GM18498 (cell line): ENCODE measurements around the gene NUP88.
"Not testable (repeated sequence)": the region's sequence is repeated elsewhere in the genome, so short reads cannot be mapped to it uniquely, and the experiment has no call there.

Source experiments
- ATAC-seq: cut with Tn5 transposase; IDR thresholded peaks from one replicate; pipeline ENCODE4 v1.9.1; 2021; ENCODE audit warnings: mild to moderate bottlenecking, moderate library complexity; ENCODE audit not compliant: unreplicated experiment

The NUP88 gene

DNA sequence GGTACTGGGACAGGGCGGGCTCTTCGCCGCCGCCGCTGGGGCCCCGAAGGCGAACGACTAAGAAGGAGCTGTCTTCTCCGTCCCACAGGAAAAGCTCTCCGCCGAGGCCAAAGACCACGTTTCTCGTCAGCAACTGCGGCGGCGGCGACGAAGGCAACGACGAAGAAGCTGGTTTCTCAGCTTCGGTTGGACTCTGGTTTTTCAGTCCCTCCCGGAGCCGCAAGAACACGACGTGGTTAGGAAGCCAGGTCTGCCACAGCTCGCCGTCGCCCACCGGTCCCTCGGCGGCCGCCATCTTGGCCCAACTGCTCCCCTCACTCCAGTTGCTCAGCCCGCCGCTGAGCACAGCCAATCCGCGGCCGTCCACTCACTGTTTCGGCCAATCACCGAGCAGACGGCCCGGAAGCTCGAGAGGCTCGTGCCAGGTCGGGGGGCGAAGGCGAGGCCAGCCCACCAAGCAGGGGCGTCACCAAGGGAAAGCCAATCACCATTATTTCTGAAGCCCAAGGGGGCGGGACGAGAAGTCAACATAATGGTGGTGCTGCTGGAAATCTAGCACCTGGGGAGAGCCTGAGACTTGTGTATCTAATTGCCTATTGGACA is at the start of gene NUP88:
NUP88 (minus strand) TSS at position 307 of the 603 bp plus-strand sequence; CDS start at position 295, 12 bp downstream.
- ATAC-seq = peak; percentile 91

DNA sequence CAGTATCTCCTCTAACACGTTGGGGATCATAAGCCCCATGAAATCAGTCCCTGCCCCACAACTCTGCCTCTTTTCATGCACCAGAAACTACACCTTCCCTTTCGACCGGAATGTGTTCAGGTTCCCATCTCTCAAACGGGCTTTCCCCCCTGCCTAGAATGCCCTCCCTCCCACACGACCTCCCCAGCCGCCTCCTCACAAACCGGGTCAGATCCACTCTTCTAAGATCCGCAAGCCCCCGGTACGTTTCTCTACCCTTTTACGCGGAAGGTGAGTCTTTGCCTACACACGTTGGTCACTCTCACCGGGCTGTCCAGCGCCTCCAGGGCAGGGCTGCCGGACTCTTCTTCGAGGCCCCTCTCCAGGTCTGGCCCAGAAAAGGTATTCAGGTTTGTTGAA is 48.6 kb upstream of the NUP88 start:
- peak; percentile 12 for ATAC-seq

GRCh38 chr17:5467416-5467815 is 48.0 kb upstream of the NUP88 start:
- ATAC-seq = no peak

DNA sequence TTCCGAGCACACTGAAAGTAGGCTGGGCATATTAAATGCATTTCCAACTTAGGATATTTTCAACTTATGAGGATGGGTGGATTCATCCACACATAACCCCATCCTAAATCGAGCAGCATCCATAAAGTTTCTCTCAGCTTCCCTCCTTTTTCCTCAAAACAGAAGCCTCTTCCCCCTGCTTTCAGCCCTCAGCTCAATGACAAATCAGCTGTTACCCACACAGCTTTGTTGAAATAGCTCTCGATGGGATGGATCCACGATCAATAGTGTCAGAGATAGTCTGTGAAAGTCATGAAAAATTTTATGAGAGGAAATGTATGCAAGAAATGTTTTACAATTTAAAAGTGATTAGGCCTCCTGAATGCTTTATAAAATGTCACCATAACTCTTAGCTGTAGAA is 46.8 kb upstream of the NUP88 start:
- ATAC-seq = no peak

GRCh38 chr17:5464717-5465507 is 45.5 kb upstream of the NUP88 start:
- no peak for ATAC-seq

GRCh38 chr17:5446786-5447185 is 27.3 kb upstream of the NUP88 start:
- ATAC-seq = no peak

- no peak for ATAC-seq
Observed at GRCh38 chr17:5444209-5444608, 24.7 kb upstream of the NUP88 start.

DNA sequence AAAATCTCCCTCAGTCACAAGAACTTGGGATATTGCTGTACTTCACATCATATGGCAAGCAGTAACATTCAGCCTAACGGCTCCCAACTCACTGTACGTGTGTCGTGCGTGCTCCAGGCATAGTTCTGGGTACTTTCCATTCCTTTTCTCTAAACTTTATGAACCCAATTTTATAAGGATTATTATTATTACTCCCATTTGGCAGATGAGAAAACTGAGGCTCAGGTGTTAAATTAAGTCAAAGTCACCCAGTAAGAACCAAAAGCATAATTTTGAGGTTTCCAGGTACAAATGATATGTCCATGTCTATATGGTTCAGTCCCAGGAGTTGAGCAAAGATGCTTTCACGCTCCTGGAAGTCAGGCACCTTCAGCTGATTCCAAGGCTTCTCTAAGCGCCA is 24.3 kb upstream of the NUP88 start:
- no peak for ATAC-seq

DNA sequence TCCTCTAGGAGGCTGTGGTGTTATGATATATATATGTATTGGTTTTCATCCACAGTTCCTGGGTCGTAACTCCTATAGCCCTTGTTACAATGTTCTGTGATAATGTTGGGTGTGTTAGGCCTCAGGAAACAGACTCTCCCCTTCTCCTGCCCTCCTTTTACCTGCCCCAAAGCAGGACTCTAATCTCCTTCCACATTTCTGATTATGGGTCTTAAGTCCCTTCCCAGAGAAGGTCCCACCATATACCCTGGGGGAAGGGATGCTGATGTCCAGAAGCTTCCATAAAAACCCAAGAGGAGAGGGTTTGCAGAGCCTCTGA is 19.9 kb upstream of the NUP88 start:
- ATAC-seq = no peak

- ATAC-seq = peak; percentile 90
Observed at GRCh38 chr17:5438716-5439445, 19.4 kb upstream of the NUP88 start, which contains the start of gene C1QBP. Gene C1QBP, minus strand, starts transcription at chr17:5439155. Its CDS starts 82 bp downstream, at chr17:5439073.

DNA sequence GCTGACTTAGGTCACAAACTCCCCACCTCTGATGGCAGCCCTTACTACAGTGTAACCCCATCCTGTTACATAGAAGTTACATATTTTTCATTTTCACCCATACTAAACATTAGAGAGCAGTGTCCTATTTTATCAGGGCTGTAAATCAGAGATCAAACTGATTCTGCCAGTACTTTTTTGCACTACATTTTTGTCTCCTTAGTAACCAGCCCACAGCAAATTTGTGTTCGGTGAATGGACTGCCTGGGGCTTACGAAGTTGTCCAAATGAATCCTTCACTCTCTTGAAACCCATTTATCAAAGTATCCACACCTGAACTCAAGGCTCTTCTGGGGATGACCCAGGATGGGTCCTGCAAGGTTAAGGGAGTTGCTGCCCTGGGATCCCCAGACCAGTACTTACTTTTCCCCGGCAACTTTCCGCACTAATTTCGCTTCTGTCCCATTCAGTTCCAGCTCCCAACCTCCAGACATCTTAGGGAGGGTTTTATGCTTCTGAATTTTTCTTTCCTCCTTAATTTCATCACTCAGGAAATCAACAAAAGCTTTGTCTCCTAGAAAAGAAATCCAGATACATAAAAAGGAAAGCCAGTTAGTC is 18.4 kb upstream of the NUP88 start:
- ATAC-seq = no peak

DNA sequence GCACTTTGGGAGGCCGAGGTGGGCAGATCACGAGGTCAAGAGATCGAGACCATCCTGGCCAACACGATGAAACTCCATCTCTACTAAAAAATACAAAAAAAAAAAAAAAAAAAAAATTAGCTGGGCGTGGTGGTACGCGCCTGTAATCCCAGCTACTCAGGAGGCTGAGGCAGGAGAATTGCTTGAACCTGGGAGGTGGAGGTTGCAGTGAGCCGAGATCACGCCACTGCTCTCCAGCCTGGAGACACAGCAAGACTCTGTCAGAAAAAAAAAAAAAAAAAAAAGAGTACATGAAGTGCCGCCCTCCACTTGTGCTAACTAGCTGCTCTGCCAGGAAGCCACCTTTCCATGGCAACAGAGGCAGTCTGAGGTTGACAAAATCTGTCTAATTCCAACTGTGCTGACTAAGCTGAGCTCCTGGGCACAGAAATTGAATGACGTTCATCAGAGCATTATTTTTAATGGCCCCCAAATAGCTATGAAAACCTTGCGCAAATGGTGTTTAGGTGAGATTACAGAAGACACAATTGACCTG is 16.4 kb upstream of the NUP88 start:
- not testable (repeated sequence) for ATAC-seq

- ATAC-seq = no peak
Observed at GRCh38 chr17:5434984-5435383, 15.5 kb upstream of the NUP88 start.

GRCh38 chr17:5431949-5432556 is 12.6 kb upstream of the NUP88 start:
- ATAC-seq = no peak

- ATAC-seq = not testable (repeated sequence)
Observed at GRCh38 chr17:5431234-5431633, 11.8 kb upstream of the NUP88 start.

- no peak for ATAC-seq
Observed at GRCh38 chr17:5430413-5430999, 11.0 kb upstream of the NUP88 start.

DNA sequence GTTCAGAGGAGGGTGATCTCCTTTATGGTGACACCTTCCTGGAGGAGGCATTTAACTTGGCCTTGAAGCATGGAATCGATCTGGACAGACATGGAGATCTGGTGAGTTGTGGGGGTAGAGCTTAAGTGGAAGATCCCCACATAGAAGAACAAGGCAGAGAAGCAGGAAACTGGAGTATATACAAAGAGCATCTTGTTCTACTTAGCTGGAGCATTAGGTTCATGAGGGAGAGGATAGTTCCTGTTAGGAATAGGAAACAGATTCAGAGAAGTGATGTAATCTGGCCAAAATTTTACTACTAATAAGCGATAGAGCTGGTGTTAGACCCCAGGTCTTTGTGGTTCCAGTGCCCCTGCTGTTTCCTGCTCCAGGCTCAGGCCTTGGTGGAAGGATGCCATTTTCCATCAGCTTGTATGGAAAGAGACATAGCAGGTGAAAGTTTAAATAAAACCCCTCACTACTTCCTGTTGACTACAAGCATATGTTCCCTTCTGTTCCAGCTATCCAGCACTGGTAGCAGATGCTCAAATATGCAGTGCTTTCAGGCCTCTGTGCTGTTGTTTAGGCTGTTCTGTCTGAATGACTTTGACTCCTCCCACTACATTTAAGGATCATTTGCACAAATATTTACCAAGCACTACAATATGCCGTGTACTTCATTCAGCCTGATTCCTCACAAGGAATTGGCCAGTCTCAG is 9.9 kb upstream of the NUP88 start:
- ATAC-seq = no peak

DNA sequence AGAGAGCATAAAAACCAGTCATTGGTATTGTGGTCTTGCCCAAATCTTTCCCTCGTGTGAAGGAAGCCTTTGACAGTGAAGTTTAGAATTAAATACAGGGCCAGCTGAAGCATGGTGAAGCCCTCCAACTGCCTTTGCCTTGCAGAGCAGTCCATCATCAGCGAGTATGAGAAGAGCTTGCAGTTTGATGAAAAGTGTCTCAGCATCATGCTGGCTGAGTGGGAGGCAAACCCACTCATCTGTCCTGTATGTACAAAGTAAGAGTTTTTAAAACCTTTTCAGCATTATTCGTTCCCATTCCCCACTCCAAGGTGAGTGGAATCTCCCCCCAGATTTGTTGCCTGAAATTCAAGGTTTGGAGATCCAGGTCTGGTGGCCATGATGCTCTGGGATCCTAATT is 6.4 kb upstream of the NUP88 start:
- ATAC-seq = no peak

- no peak for ATAC-seq
Observed at GRCh38 chr17:5424909-5425308, 5.4 kb upstream of the NUP88 start.

- no peak for ATAC-seq
Observed at GRCh38 chr17:5422505-5422904, 3.0 kb upstream of the NUP88 start.
